Common myeloid progenitor, CD34-positive (primary cell): ENCODE data around the gene GUCY1A1.

ENCODE experiments used
- CTCF ChIA-PET: fragments of 350-600 bp; sonication (Branson Sonifier 250); formaldehyde crosslinking; loops from one replicate; lab custom pipeline; 2021; ENCODE audit warnings: antibody characterized with exemption; lab: Charles Lee
- POLR2A ChIA-PET: fragments of 350-600 bp; sonication (Branson Sonifier 250); formaldehyde crosslinking; loops from one replicate; lab custom pipeline; 2021; ENCODE audit warnings: antibody characterized with exemption; lab: Charles Lee
- DNase-seq, 3 donors: peaks; one replicate each; pipeline versions ENCODE4 v3.0.0 to v3.0.0-alpha.2; 2013
- H3K27ac ChIP-seq, 2 experiments: 1 replicate in 1 of 2; 2 replicates in 1 of 2; pipeline ENCODE4 v1.7.0; 2013; ENCODE audit warnings: inconsistent platforms in 2 of 2, low read length in 2 of 2, mild to moderate bottlenecking in 2 of 2, low read depth in 1 of 2, moderate library complexity in 1 of 2; ENCODE audit not compliant: severe bottlenecking in 2 of 2, insufficient read depth in 1 of 2, poor library complexity in 1 of 2
- H3K27me3 ChIP-seq, 5 experiments: replicated peaks in 2 of 5; 1 replicate in 3 of 5; 2 replicates in 2 of 5; pipeline versions ENCODE4 v1.6.1 to v1.7.0; 2013; ENCODE audit warnings: low read length in 4 of 5, mild to moderate bottlenecking in 2 of 5, moderate library complexity in 2 of 5, inconsistent platforms in 1 of 5; ENCODE audit not compliant: insufficient read depth in 5 of 5, control insufficient read depth in 4 of 5
- H3K36me3 ChIP-seq, 4 experiments: 1 replicate in 2 of 4; 2 replicates in 2 of 4; pipeline versions ENCODE4 v1.6.1 to v1.7.0; 2013; ENCODE audit warnings: low read length in 3 of 4, control low read depth in 1 of 4, mild to moderate bottlenecking in 1 of 4; ENCODE audit not compliant: control insufficient read depth in 4 of 4, insufficient read depth in 4 of 4
- H3K4me1 ChIP-seq, 4 experiments: 1 replicate in 3 of 4; 2 replicates in 1 of 4; pipeline versions ENCODE4 v1.6.1 to v1.7.1; 2013; ENCODE audit warnings: low read length in 3 of 4, mild to moderate bottlenecking in 3 of 4, control low read depth in 1 of 4, inconsistent platforms in 1 of 4, moderate library complexity in 1 of 4; ENCODE audit not compliant: control insufficient read depth in 4 of 4, insufficient read depth in 4 of 4; ENCODE audit errors: control extremely low read depth in 1 of 4
- H3K4me3 ChIP-seq, 7 experiments: 1 replicate in 4 of 7; 2 replicates in 3 of 7; pipeline versions ENCODE4 v1.5.1 to v1.7.0; 2013; ENCODE audit warnings: mild to moderate bottlenecking in 7 of 7, low read length in 6 of 7, moderate library complexity in 6 of 7, inconsistent platforms in 2 of 7, low read depth in 2 of 7, control low read depth in 1 of 7; ENCODE audit not compliant: insufficient read depth in 4 of 7, control insufficient read depth in 1 of 7; ENCODE audit errors: extremely low read depth in 1 of 7
- H3K9me3 ChIP-seq, 5 experiments: 1 replicate in 4 of 5; 2 replicates in 1 of 5; pipeline versions ENCODE4 v1.6.1 to v1.7.1; 2013; ENCODE audit warnings: low read length in 4 of 5, mild to moderate bottlenecking in 2 of 5, inconsistent platforms in 1 of 5, low read depth in 1 of 5, moderate library complexity in 1 of 5; ENCODE audit not compliant: control insufficient read depth in 4 of 5, insufficient read depth in 2 of 5; ENCODE audit errors: control extremely low read depth in 1 of 5
- WGBS: methylation state at CpG from one replicate; pipeline ENCODE4 v1.1.5; 2013; ENCODE audit not compliant: insufficient coverage; 5-methylcytosine and 5-hydroxymethylcytosine counted together

The GUCY1A1 gene

DNA sequence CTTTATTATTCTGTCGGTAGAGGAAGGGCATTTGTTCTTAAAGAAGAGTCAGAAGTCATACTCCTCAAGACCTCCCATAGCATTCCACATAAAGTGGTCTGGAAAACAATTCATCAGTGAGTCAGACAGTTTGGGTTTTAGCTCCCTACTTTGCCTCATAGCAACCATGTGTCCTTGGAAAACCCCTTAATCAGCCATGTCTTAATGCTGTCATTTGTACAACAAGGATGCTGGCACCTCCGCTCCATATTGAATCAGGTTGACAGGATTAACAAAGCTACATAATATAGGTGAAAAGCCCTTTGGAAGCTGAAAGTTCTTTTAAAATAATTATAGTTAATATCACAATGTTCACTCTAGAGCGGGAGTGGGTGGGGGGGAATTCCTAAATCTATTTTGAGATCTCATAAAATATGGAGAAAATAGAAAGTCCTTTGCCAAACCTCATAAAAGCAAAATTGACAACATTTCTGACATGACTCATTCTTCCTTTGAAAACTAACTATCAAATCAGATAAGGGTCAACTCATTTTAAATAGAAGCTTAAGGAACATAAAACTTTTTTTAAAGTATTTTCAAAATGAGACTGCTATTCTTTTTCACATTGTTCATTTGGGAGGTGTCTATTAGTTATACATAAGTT is 37.3 kb upstream of the GUCY1A1 start:
- no peak overlapping the region for H3K4me3 ChIP-seq
- H3K9me3 ChIP-seq = peaks cover 0 to under 1% (median 0%) of the 10 kb centered on the region in 5 experiments
- CTCF ChIA-PET = interaction anchor here (0.8 to 2.3 kb wide), 7 partner anchors 9 to 186 kb away, joined by 3 to 8 read pairs (median 4); no protein-coding TSS in a partner anchor
- H3K4me1 ChIP-seq = peaks cover 0 to 13% (median 6%) of the 10 kb centered on the region in 4 experiments
- H3K36me3 ChIP-seq = no peaks in the 10 kb centered on the region
- no peak overlapping the region for H3K27ac ChIP-seq
- H3K27me3 ChIP-seq = no peaks in the 10 kb centered on the region
- DNase-seq = peak in 2 of 3 donors; percentile 38 to 52
- WGBS = 100% methylated on average over 1 of the region's 3 CpGs
- POLR2A ChIA-PET = no interaction called here

DNA sequence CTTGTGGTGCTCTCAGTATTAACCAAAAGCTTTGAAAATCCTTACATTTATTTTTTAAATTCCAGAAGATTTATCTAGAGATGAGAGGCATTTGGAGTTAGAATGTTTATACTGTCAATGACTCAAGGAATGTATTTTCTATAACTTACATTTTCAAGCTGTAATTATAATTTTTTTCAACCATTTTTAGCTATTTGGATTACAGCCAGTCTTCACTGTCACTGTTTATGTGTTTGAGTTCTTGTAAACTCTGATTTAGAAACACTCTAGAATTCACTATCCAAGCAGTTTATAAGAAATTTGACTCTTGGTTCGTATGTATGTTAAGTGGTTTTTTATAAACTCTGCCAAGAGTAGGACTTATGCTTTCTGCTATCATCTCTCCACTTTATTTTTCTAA is 36.7 kb upstream of the GUCY1A1 start:
- peaks cover 0 to 2% (median 0%) of the 10 kb centered on the region in 5 experiments for H3K9me3 ChIP-seq
- no peak for DNase-seq
- ChIA-PET POLR2A (no interaction called here), CTCF (interaction anchor here (0.8 to 2.3 kb wide), 7 partner anchors 11 to 187 kb away, joined by 3 to 8 read pairs (median 4); no protein-coding TSS in a partner anchor)
- H3K36me3 ChIP-seq = no peaks in the 10 kb centered on the region
- WGBS = no CpG with 5 or more reads among the region's 1 CpG
- no peaks in the 10 kb centered on the region for H3K27me3 ChIP-seq
- no peak overlapping the region for H3K27ac ChIP-seq
- peaks cover 0 to 13% (median 6%) of the 10 kb centered on the region in 4 experiments for H3K4me1 ChIP-seq
- H3K4me3 ChIP-seq = no peak overlapping the region

DNA sequence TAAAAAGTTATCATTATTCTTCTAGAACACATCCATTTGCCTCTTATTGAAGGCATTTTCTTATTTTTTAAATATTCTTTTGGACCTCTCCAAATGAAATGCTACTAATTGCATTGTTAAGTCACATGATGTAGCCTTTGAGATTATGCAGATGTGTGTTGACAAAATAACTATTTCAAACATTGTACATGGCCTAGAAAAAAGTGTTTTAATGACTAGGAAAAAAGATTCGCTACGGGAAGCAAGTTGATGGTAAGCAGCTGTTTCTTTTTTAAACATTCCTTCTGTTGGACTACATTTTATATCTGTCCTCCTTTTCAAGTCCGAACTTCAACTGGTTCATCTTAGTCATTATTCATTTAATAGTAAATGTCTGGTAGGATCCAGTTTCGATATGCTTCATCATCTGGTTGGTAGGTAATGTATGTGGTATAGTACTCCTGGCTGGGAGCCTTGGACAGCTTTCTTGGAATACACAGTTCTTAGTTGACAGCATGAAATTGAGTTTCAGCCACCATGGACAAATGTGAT is 34.3 kb upstream of the GUCY1A1 start:
- Histone ChIP-seq H3K27me3 (no peaks in the 10 kb centered on the region), H3K9me3 (peaks cover 0 to 2% (median 0%) of the 10 kb centered on the region in 5 experiments), H3K36me3 (no peaks in the 10 kb centered on the region), H3K27ac (no peak overlapping the region), H3K4me3 (no peak overlapping the region), H3K4me1 (peaks cover 6 to 29% (median 11%) of the 10 kb centered on the region in 4 experiments)
- WGBS = 100% methylated on average over 1 of the region's 4 CpGs
- POLR2A ChIA-PET = no interaction called here
- DNase-seq = no peak
- CTCF ChIA-PET = interaction anchor here (1.1 kb wide), 1 partner anchor 19 kb away, joined by 3 read pairs; no protein-coding TSS in a partner anchor

DNA sequence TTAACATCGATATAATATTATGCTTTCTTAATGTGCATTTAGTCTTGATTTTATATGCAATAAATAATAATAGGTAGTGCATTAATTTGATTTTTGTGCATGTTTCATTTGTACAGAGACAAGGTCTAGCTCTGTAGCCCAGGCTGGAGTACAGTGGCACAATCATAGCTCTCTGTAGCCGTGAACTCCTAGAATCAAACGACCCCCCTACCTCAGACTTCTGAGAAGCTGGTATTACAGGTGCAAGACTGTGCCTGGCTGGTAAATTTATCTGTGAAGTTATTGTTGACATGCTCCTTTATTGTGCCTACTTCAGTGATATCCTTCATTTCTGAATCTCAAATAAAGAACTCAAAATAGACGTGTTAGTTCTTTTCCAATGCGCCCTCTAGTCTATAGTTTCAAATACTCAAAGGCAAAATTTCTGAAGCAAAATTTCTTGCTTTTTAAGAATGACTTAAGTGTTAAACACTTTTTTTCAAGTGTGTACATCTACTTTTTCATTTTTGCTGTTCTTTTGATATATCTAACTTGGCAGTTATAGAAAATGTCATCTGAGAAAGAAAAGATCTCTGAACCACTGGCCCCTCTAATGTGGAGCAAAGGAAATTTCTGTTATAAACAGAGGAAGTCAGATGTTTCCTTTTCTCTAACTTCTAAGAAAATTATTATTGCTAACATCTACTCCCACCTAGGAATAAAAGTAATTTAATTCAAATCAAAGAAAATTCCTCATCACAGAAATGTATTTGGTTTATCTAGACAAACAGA is 28.3 kb upstream of the GUCY1A1 start:
- CTCF ChIA-PET = interaction anchor here (1.0 to 1.7 kb wide), 3 partner anchors 9 to 134 kb away, joined by 3 to 6 read pairs (median 6); no protein-coding TSS in a partner anchor
- H3K36me3 ChIP-seq = no peaks in the 10 kb centered on the region

DNA sequence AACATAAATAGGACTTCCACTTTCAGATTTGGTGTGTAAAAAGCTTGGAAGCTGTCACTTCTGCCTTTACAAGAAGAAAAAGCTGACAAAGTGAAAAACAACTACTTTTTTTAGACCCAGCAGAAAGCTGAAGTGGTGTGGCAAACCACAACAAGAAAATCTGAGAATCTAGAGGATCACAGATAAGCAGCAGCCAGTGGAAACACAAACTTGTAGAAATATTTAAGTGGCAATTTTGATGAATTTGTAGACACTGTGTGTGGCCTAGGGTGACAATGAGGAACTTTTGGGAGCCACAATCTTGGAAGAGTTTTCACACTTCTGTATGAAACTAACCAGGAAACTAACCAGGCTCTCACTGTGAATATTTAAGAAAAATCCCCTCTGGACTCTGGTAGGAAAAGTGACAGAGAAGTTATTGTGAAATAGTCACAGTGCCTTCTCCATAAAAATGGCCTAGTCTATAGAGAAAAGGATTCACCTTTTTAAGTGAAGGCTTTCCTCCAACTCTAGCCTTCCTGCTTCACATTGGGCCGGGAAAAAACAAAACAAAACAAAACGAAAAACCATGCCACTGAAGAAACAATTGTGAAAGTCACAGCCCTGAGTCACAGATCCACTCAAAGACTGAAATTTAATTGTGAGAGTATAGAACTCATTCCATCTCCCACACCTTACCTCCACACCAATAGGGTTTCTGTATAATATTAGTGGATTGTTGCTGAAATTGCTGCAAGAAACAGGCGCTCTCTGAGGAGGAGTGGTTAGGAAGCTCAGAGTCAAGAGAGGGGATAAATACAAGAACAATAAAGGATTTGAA is 26.7 kb upstream of the GUCY1A1 start:
- no peaks in the 10 kb centered on the region for H3K36me3 ChIP-seq
- H3K27me3 ChIP-seq = no peaks in the 10 kb centered on the region
- H3K27ac ChIP-seq = peak overlapping the region in 1 of 2 experiments; percentile 15
- CTCF ChIA-PET = interaction anchor here (1.4 to 1.7 kb wide), 2 partner anchors 10 to 87 kb away, joined by 4 read pairs; no protein-coding TSS in a partner anchor
- no CpG with 5 or more reads among the region's 3 CpGs for WGBS
- H3K4me1 ChIP-seq = peaks cover 26 to 63% (median 37%) of the 10 kb centered on the region in 4 experiments
- peak overlapping the region in 4 of 7 experiments; percentile 5 to 70 (median 44) for H3K4me3 ChIP-seq
- POLR2A ChIA-PET = interaction anchor here (0.9 kb wide), 1 partner anchor 27 kb away, joined by 3 read pairs; no protein-coding TSS in a partner anchor
- peak; percentile 73 to 94 (median 89) for DNase-seq
- H3K9me3 ChIP-seq = no peaks in the 10 kb centered on the region

More for the DNA sequence above, 28.3 kb upstream of the GUCY1A1 start:
- peaks cover 0 to 2% (median 0%) of the 10 kb centered on the region in 5 experiments for H3K9me3 ChIP-seq
- WGBS = 0% methylated on average over 1 of the region's 5 CpGs
- no peaks in the 10 kb centered on the region for H3K27me3 ChIP-seq
- H3K27ac ChIP-seq = peak overlapping the region; percentile 44 to 80
- H3K4me1 ChIP-seq = peaks cover 26 to 58% (median 37%) of the 10 kb centered on the region in 4 experiments
- POLR2A ChIA-PET = no interaction called here
- peak overlapping the region in 5 of 7 experiments; percentile 24 to 70 (median 41) for H3K4me3 ChIP-seq
- DNase-seq = peak in 2 of 3 donors; percentile 68 to 80

DNA sequence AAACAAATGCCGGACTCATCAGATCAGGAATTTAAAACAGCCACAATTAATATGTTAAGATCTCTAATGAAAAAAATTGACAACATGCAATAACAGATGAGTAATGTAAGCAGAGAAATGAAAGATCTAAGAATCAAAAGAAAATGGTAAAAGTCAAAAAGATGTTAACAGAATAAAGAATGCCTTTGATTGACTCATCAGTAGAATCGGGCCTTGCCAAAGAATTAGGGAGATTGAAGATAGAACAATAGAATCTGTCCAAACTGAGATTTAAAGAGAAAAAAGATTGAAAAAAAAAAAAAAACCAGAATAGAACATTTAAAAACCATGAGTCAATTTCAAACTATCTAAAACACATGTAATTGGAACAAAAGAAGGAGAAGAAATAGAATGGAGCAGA is 25.9 kb upstream of the GUCY1A1 start:
- Histone ChIP-seq H3K36me3 (no peaks in the 10 kb centered on the region), H3K27me3 (no peaks in the 10 kb centered on the region), H3K9me3 (no peaks in the 10 kb centered on the region), H3K4me1 (peaks cover 26 to 59% (median 35%) of the 10 kb centered on the region in 4 experiments), H3K4me3 (no peak overlapping the region), H3K27ac (no peak overlapping the region)
- DNase-seq = no peak
- WGBS = no CpG with 5 or more reads among the region's 2 CpGs
- ChIA-PET POLR2A (no interaction called here), CTCF (interaction anchor here (0.9 to 1.7 kb wide), 3 partner anchors 10 to 97 kb away, joined by 3 to 4 read pairs (median 4); no protein-coding TSS in a partner anchor)
